Measurements from ENCODE around the gene ST6GALNAC1. TPM values are rescaled to one million over a fixed set of nuclear protein-coding genes. Genes with fewer than 3 reads are reported as not detected.

The ST6GALNAC1 gene
- total and polyA plus RNA-seq, 2 of the 13 experiments (the other 11 are each of a cell fraction or from before 2014, with no cell fraction given) = not detected

DNA sequence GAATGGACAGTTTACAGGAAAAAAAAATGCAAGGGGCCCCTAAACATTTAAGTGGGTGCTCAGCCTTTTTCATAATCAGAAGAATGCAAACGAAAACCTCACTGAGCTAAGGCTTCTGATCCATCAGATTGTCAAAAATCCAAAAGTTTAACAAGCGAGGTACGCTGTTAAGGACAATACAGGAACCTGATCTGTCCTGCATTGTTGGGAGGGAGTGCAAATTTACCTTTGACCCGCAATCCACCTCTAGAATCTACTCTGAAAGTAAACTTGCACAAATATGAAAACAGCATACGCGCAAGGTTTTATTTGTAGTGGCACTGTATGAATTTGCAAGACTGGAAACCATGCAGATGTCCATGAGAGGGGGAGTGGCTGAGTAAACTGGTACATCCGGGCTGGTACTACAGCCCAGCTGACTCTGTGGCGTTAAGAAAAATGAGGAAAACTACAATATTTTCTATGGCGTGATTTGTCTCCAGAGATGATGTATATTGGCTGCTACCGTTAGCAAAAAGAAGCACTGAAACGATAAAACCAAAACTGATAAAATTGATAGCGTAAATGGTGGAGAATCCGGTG is 28.8 kb upstream of the ST6GALNAC1 start (continued):
- TF ChIP-seq KMT2B (CRISPR knock-in tag; IDR thresholded peaks at IDR 0.05) (no peak), ZNF556 (CRISPR knock-in tag; IDR thresholded peaks at IDR 0.05; ENCODE audit: borderline replicate concordance) (no peak), SMAD3 (CRISPR knock-in tag; IDR thresholded peaks at IDR 0.05) (no peak; the same call in 1 of the 2 replicates), TCF12 (IDR thresholded peaks at IDR 0.05) (no peak), TCF12 (CRISPR knock-in tag; IDR thresholded peaks at IDR 0.05) (no peak), ZNF558 (CRISPR knock-in tag; IDR thresholded peaks at IDR 0.05; ENCODE audit: borderline replicate concordance) (no peak; the same call in 1 of the 2 replicates), ZNF768 (CRISPR knock-in tag; IDR thresholded peaks at IDR 0.05) (no peak), PCBP2 (optimal IDR thresholded peaks at IDR 0.05; ENCODE audit: low read depth, low read length, poor library complexity, severe bottlenecking) (no peak), MAZ (IDR thresholded peaks at IDR 0.05; ENCODE audit: borderline replicate concordance, low read depth, low read length) (no peak), MAZ (CRISPR knock-in tag; IDR thresholded peaks at IDR 0.05; ENCODE audit: low read depth) (no peak), SIN3A (IDR thresholded peaks at IDR 0.05; ENCODE audit: borderline replicate concordance, low read depth, low read length) (peak; percentile 81; the same call in 1 of the 2 replicates), EP300 (IDR thresholded peaks at IDR 0.05; ENCODE audit: low read depth in 2 of 2, low read length in 2 of 2) (0 out of 4 replicates have a peak, but pooled peaks of 1 of the 2 experiments have one; percentile 44), EP300 (CRISPR knock-in tag; IDR thresholded peaks at IDR 0.05; ENCODE audit: borderline replicate concordance) (no peak), HES4 (CRISPR knock-in tag; IDR thresholded peaks at IDR 0.05; ENCODE audit: borderline replicate concordance) (no peak), SIN3B (IDR thresholded peaks at IDR 0.05; ENCODE audit: low read length) (no peak), XRCC5 (optimal IDR thresholded peaks at IDR 0.05; ENCODE audit: low read length) (no peak), ZNF772 (CRISPR knock-in tag; IDR thresholded peaks at IDR 0.05) (no peak; the same call in 1 of the 2 replicates), KLF16 (CRISPR knock-in tag; IDR thresholded peaks at IDR 0.05) (no peak; a peak in 1 of 4 replicates), U2AF2 (IDR thresholded peaks at IDR 0.05; ENCODE audit: low read depth, low read length) (no peak), POGZ (CRISPR knock-in tag; IDR thresholded peaks at IDR 0.05) (no peak), FOXK2 (IDR thresholded peaks at IDR 0.05) (0 out of 2 replicates have a peak, but pooled peaks have one; percentile 48), LCORL (IDR thresholded peaks at IDR 0.05) (no peak), LCORL (CRISPR knock-in tag; IDR thresholded peaks at IDR 0.05) (no peak; the same call in 1 of the 2 replicates)
- TF ChIP-seq, protein P1, sequence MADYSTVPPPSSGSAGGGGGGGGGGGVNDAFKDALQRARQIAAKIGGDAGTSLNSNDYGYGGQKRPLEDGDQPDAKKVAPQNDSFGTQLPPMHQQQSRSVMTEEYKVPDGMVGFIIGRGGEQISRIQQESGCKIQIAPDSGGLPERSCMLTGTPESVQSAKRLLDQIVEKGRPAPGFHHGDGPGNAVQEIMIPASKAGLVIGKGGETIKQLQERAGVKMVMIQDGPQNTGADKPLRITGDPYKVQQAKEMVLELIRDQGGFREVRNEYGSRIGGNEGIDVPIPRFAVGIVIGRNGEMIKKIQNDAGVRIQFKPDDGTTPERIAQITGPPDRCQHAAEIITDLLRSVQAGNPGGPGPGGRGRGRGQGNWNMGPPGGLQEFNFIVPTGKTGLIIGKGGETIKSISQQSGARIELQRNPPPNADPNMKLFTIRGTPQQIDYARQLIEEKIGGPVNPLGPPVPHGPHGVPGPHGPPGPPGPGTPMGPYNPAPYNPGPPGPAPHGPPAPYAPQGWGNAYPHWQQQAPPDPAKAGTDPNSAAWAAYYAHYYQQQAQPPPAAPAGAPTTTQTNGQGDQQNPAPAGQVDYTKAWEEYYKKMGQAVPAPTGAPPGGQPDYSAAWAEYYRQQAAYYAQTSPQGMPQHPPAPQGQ (CRISPR knock-in tag; IDR thresholded peaks at IDR 0.05; ENCODE audit: borderline replicate concordance) = no peak
- TF ChIP-seq, protein P2, sequence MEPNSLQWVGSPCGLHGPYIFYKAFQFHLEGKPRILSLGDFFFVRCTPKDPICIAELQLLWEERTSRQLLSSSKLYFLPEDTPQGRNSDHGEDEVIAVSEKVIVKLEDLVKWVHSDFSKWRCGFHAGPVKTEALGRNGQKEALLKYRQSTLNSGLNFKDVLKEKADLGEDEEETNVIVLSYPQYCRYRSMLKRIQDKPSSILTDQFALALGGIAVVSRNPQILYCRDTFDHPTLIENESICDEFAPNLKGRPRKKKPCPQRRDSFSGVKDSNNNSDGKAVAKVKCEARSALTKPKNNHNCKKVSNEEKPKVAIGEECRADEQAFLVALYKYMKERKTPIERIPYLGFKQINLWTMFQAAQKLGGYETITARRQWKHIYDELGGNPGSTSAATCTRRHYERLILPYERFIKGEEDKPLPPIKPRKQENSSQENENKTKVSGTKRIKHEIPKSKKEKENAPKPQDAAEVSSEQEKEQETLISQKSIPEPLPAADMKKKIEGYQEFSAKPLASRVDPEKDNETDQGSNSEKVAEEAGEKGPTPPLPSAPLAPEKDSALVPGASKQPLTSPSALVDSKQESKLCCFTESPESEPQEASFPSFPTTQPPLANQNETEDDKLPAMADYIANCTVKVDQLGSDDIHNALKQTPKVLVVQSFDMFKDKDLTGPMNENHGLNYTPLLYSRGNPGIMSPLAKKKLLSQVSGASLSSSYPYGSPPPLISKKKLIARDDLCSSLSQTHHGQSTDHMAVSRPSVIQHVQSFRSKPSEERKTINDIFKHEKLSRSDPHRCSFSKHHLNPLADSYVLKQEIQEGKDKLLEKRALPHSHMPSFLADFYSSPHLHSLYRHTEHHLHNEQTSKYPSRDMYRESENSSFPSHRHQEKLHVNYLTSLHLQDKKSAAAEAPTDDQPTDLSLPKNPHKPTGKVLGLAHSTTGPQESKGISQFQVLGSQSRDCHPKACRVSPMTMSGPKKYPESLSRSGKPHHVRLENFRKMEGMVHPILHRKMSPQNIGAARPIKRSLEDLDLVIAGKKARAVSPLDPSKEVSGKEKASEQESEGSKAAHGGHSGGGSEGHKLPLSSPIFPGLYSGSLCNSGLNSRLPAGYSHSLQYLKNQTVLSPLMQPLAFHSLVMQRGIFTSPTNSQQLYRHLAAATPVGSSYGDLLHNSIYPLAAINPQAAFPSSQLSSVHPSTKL (CRISPR knock-in tag; IDR thresholded peaks at IDR 0.05) = peak; percentile 59; the same call in 1 of the 2 replicates
- TF ChIP-seq, protein P3, sequence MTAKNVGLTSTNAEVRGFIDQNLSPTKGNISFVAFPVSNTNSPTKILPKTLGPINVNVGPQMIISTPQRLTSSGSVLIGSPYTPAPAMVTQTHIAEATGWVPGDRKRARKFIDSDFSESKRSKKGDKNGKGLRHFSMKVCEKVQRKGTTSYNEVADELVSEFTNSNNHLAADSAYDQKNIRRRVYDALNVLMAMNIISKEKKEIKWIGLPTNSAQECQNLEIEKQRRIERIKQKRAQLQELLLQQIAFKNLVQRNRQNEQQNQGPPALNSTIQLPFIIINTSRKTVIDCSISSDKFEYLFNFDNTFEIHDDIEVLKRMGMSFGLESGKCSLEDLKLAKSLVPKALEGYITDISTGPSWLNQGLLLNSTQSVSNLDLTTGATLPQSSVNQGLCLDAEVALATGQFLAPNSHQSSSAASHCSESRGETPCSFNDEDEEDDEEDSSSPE (CRISPR knock-in tag; IDR thresholded peaks at IDR 0.05) = peak; percentile 17; the same call in 1 of the 2 replicates

Data from HepG2 (cell line).